Keratinocyte (primary cell): ENCODE data around the gene CDC34. TPM values are rescaled to one million over a fixed set of nuclear protein-coding genes. Genes with fewer than 3 reads are reported as not detected.

Experiments used
- DNase-seq: peaks from one replicate; pipeline ENCODE4 v3.0.0-alpha.2; 2011; ENCODE audit warnings: low read depth, missing footprints, low spot score
- FAIRE-seq: peaks from 2 replicates; lab custom pipeline; 2011; peaks lifted over from hg19 to GRCh38; lab: Jason Lieb, UNC
- H2AFZ ChIP-seq: 2 replicates; pipeline ENCODE4 v1.6.0; 2012; ENCODE audit warnings: low read length, control low read depth, inconsistent platforms; ENCODE audit not compliant: control insufficient read depth
- H3K27ac ChIP-seq: 2 replicates; pipeline ENCODE4 v1.5.1; 2011; ENCODE audit warnings: low read length; ENCODE audit not compliant: control insufficient read depth, insufficient read depth
- H3K27me3 ChIP-seq: 3 replicates; pipeline ENCODE4 v1.6.0; 2011; ENCODE audit warnings: low read length; ENCODE audit not compliant: control insufficient read depth, insufficient read depth; ENCODE audit errors: extremely low read depth
- H3K36me3 ChIP-seq, 2 experiments: 2 replicates in 1 of 2; 3 replicates in 1 of 2; pipeline ENCODE4 v1.5.1; 2011; ENCODE audit warnings: low read length in 2 of 2, mild to moderate bottlenecking in 1 of 2; ENCODE audit not compliant: control insufficient read depth in 2 of 2, insufficient read depth in 2 of 2; ENCODE audit errors: extremely low read depth in 1 of 2
- H3K4me1 ChIP-seq: 3 replicates; pipeline ENCODE4 v1.5.1; 2011; ENCODE audit warnings: low read length; ENCODE audit not compliant: control insufficient read depth, insufficient read depth; ENCODE audit errors: extremely low read depth
- H3K4me2 ChIP-seq: 3 replicates; pipeline ENCODE4 v1.6.0; 2011; ENCODE audit warnings: low read depth, low read length; ENCODE audit not compliant: control insufficient read depth, insufficient read depth; ENCODE audit errors: extremely low read depth
- H3K4me3 ChIP-seq, 3 experiments: fragments of 200-600 bp in 1 of 3; sonication (generic) in 1 of 3; 2 replicates in 2 of 3; 3 replicates in 1 of 3; pipeline ENCODE4 v1.5.1; 2011 to 2016; ENCODE audit warnings: low read length in 3 of 3, mild to moderate bottlenecking in 3 of 3, control low read depth in 2 of 3, inconsistent platforms in 1 of 3, low read depth in 1 of 3, mixed read lengths in 1 of 3, mixed run types in 1 of 3, moderate library complexity in 1 of 3; ENCODE audit not compliant: control insufficient read depth in 2 of 3, insufficient read depth in 2 of 3; ENCODE audit errors: extremely low read depth in 1 of 3
- H3K79me2 ChIP-seq: 2 replicates; pipeline ENCODE4 v1.6.0; 2012; ENCODE audit warnings: low read length; ENCODE audit not compliant: control insufficient read depth, insufficient read depth
- H3K9ac ChIP-seq: 3 replicates; pipeline ENCODE4 v1.6.0; 2011; ENCODE audit warnings: low read length; ENCODE audit not compliant: control insufficient read depth, insufficient read depth; ENCODE audit errors: extremely low read depth
- H3K9me1 ChIP-seq: 3 replicates; pipeline ENCODE4 v1.6.0; 2011; ENCODE audit warnings: low read length; ENCODE audit not compliant: control insufficient read depth, insufficient read depth; ENCODE audit errors: extremely low read depth
- H3K9me3 ChIP-seq: 2 replicates; pipeline ENCODE4 v1.5.1; 2012; ENCODE audit warnings: low read depth, low read length; ENCODE audit not compliant: control insufficient read depth
- H4K20me1 ChIP-seq: 3 replicates; pipeline ENCODE4 v1.6.0; 2011; ENCODE audit warnings: low read length; ENCODE audit not compliant: control insufficient read depth, insufficient read depth; ENCODE audit errors: extremely low read depth
- EZH2 ChIP-seq: IDR thresholded peaks from one replicate; pipeline ENCODE4 v1.6.1; 2012; ENCODE audit warnings: inconsistent platforms, mild to moderate bottlenecking, low read length, moderate library complexity
- dilution Hi-C: fragments of 300-500 bp; cut with MboI; formaldehyde crosslinking; loops from one replicate; pipeline ENCODE4 v1.7.0; 2020; ENCODE audit warnings: low sequenced_read_pairs; ENCODE audit not compliant: extremely low pct_ligation_motif_present
- polyA plus RNA-seq, 5 experiments: library from polyadenylated mRNA; depleted of rRNA in 3 of 5; stranded (reverse) in 3 of 5; stranded (forward) in 1 of 5; unstranded in 1 of 5; fragments of >200 nt; gene quantifications; 1 replicate in 1 of 5; 2 replicates in 3 of 5; 3 replicates in 1 of 5; pipeline versions ENCODE4 v1.2.1 to v1.2.3, GENCODE V29; 2011 to 2012; ENCODE audit warnings: missing spikeins in 2 of 5, low read depth in 1 of 5, low replicate concordance in 1 of 5
- TF ChIP-seq, protein P1 (sequence below), 3 experiments: IDR thresholded peaks in 1 of 3; conservative IDR thresholded peaks in 1 of 3; optimal IDR thresholded peaks in 1 of 3; 2 replicates in 2 of 3; 3 replicates in 1 of 3; pipeline versions ENCODE3 to v1.5.1; 2011; ENCODE audit warnings: low read length in 3 of 3, mild to moderate bottlenecking in 3 of 3, moderate library complexity in 2 of 3, control low read depth in 1 of 3, inconsistent platforms in 1 of 3; ENCODE audit not compliant: insufficient read depth in 2 of 3; ENCODE audit errors: extremely low read depth in 1 of 3

CDC34 gene
- polyA plus RNA-seq, 1 donor (not counting 4 experiments of a cell fraction or from before 2014, with no cell fraction given) = 47.5 TPM

DNA sequence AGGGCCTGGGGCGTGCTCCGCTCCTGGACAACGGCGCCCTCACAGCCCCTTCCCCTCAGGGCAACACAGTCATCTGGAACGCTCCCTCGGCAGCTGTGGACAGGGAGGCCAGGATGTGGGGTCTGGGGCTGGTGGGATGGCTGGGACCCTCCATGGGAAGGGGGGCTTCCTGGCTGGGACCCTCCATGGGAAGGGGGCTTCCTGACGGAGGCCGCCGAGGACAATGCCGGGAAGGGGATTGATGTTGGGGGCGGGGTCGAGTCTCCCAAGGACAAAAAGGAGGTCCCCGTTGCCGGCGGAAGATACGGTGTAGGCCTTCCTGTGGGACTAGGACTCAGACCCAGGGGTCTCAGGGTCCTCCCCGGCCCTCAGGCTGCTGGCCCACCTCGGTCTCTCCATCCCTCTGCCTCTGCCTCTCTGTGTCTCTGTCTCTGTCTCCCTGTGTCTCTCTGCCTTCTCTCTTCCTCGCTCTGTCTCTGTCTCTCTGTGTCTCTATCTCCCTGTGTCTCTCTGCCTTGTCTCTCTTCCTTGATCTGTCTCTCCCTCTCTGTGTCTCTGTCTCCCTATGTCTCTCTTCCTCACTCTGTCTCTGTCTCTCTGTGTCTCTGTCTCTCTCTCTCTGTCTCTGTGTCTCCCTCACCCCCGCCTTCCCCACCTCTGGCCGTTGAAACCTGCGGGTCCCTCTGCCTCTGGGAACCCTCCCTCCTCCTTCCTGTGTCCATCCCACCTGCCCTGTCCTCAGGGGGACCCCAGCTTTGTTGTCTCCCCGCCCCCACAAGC is 38.0 kb upstream of the CDC34 start:
- Histone ChIP-seq H3K4me3 (no peak overlapping the region), H3K9me3 (no peaks in the 10 kb centered on the region), H3K9ac (no peak overlapping the region), H4K20me1 (no peaks in the 10 kb centered on the region), H2AFZ (no peak overlapping the region), H3K27me3 (peaks cover 16% of the 10 kb centered on the region), H3K4me2 (no peak overlapping the region), H3K79me2 (no peaks in the 10 kb centered on the region), H3K27ac (no peak overlapping the region), H3K36me3 (no peaks in the 10 kb centered on the region), H3K9me1 (no peaks in the 10 kb centered on the region), H3K4me1 (no peaks in the 10 kb centered on the region)
- no peak for DNase-seq
- dilution Hi-C loops = no loop called here
- TF ChIP-seq, protein P1, sequence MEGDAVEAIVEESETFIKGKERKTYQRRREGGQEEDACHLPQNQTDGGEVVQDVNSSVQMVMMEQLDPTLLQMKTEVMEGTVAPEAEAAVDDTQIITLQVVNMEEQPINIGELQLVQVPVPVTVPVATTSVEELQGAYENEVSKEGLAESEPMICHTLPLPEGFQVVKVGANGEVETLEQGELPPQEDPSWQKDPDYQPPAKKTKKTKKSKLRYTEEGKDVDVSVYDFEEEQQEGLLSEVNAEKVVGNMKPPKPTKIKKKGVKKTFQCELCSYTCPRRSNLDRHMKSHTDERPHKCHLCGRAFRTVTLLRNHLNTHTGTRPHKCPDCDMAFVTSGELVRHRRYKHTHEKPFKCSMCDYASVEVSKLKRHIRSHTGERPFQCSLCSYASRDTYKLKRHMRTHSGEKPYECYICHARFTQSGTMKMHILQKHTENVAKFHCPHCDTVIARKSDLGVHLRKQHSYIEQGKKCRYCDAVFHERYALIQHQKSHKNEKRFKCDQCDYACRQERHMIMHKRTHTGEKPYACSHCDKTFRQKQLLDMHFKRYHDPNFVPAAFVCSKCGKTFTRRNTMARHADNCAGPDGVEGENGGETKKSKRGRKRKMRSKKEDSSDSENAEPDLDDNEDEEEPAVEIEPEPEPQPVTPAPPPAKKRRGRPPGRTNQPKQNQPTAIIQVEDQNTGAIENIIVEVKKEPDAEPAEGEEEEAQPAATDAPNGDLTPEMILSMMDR (optimal IDR thresholded peaks at IDR 0.05 in 1 of 3, IDR thresholded peaks at IDR 0.05 in 1 of 3, conservative IDR thresholded peaks at IDR 0.05 in 1 of 3; ENCODE audit: extremely low read depth in 1 of 3, insufficient read depth in 2 of 3, low read length in 3 of 3) = no peak
- no peak for TF ChIP-seq EZH2
- FAIRE-seq = no peak

DNA sequence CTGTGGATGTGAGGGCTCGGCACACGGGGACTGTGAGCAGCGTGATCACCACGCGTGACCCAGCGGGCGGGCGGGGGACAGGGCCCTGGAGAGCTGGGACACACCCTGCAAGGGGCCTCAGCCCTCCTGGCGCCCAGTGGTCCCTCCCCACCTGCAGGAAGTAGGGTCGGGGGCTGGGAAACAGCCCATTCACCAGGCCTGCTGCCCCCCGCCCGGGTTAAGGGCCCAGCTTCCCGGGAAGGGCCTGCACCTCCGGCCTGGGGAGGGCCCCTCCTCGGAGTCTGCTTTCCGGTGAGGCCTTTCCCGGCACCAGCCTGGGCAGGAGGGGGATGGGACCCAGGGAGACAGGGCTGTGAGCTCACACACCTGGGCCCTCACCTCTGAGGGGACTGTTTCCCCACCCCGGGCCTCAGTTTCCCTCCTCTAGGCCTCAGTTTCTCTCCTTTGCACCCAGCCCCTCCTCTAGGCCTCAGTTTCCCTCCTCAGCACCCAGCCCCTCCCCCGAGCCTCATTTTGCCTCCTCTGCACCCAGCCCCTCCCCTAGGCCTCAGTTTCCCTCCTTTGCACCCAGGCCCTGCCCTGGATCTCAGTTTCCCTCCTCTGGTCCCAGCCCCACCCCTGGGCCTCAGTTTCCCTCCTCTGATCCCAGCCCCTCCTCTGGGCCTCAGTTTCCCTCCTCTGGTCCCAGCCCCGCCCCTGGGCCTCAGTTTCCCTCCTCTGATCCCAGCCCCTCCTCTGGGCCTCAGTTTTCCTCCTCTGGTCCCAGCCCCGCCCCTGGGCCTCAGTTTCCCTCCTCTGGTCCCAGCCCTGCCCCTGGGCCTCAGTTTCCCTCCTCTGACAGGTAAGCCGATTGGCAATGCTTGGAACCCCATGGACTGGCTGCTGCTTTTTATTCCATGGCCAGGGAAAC is 37.1 kb upstream of the CDC34 start:
- no peak overlapping the region for H3K4me3 ChIP-seq

More for the DNA sequence above, 37.1 kb upstream of the CDC34 start:
- no peaks in the 10 kb centered on the region for H3K9me1 ChIP-seq
- H3K79me2 ChIP-seq = no peaks in the 10 kb centered on the region
- no peak overlapping the region for H2AFZ ChIP-seq
- TF ChIP-seq EZH2 = no peak
- TF ChIP-seq, protein P1 (optimal IDR thresholded peaks at IDR 0.05 in 1 of 3, IDR thresholded peaks at IDR 0.05 in 1 of 3, conservative IDR thresholded peaks at IDR 0.05 in 1 of 3; ENCODE audit: extremely low read depth in 1 of 3, insufficient read depth in 2 of 3, low read length in 3 of 3) = no peak
- no peaks in the 10 kb centered on the region for H3K36me3 ChIP-seq
- dilution Hi-C loops = no loop called here
- H3K27ac ChIP-seq = no peak overlapping the region
- H3K27me3 ChIP-seq = peaks cover 23% of the 10 kb centered on the region
- H3K9me3 ChIP-seq = no peaks in the 10 kb centered on the region
- no peak overlapping the region for H3K9ac ChIP-seq
- H3K4me1 ChIP-seq = no peaks in the 10 kb centered on the region
- H3K4me2 ChIP-seq = no peak overlapping the region
- DNase-seq (no peak), FAIRE-seq (no peak)
- H4K20me1 ChIP-seq = no peaks in the 10 kb centered on the region
